ENCODE results near the gene FMNL2. TPM values are rescaled to one million over a fixed set of nuclear protein-coding genes. Genes with fewer than 3 reads are reported as not detected.

Gene FMNL2
- total RNA-seq, 1 experiment from 2014 or later: 38.2 TPM

- H3K27ac Mint-ChIP-seq (ENCODE audit: unreplicated experiment): no peak overlapping the region
- no TSS peak for BruUV-seq (replicated peaks)
- no peak for DNase-seq
- Histone ChIP-seq H3K9me3 (no peaks in the 10 kb centered on the region), H3K27me3 (replicated peaks; ENCODE audit: control insufficient read depth, insufficient read depth, low read length) (no peaks in the 10 kb centered on the region), H3K4me3 (ENCODE audit: low read depth, low read length) (no peak overlapping the region), H3K4me1 (no peaks in the 10 kb centered on the region), H3K36me3 (ENCODE audit: control insufficient read depth, insufficient read depth, low read length) (no peaks in the 10 kb centered on the region)
- H3K4me3 Mint-ChIP-seq (ENCODE audit: unreplicated experiment): no peak overlapping the region
- POLR2A ChIA-PET: no interaction called here
- intact Hi-C loops (cut with micrococcal nuclease; ENCODE audit: unreplicated experiment): no loop called here
- peaks cover 3% of the 10 kb centered on the region for H3K4me1 Mint-ChIP-seq (ENCODE audit: low read depth, unreplicated experiment)
- CTCF ChIA-PET: interaction anchor here (0.7 kb wide), 1 partner anchor 437 kb away, joined by 3 read pairs; no protein-coding TSS in a partner anchor
- no peaks in the 10 kb centered on the region for H3K27me3 Mint-ChIP-seq (ENCODE audit: insufficient read depth, unreplicated experiment)
- H3K36me3 Mint-ChIP-seq (ENCODE audit: insufficient read depth, unreplicated experiment): peaks cover 6% of the 10 kb centered on the region
- peaks cover 10% of the 10 kb centered on the region for H3K9me3 Mint-ChIP-seq (ENCODE audit: unreplicated experiment)
- no peak for TF ChIP-seq CTCF (IDR thresholded peaks at IDR 0.05; ENCODE audit: insufficient read depth in 1 of 2, low read depth in 1 of 2, low read length in 1 of 2, severe bottlenecking in 1 of 2, unreplicated experiment in 1 of 2)
Observed at GRCh38 chr2:152534460-152535135, 199.6 kb downstream of the FMNL2 start.

- H3K27me3 ChIP-seq (replicated peaks; ENCODE audit: control insufficient read depth, insufficient read depth, low read length): no peaks in the 10 kb centered on the region
- BruUV-seq (replicated peaks): no TSS peak
- DNase-seq: no peak
- H3K36me3 ChIP-seq (ENCODE audit: control insufficient read depth, insufficient read depth, low read length): no peaks in the 10 kb centered on the region
- TF ChIP-seq CTCF (IDR thresholded peaks at IDR 0.05; ENCODE audit: insufficient read depth in 1 of 2, low read depth in 1 of 2, low read length in 1 of 2, severe bottlenecking in 1 of 2, unreplicated experiment in 1 of 2): no peak
- intact Hi-C loops (cut with micrococcal nuclease; ENCODE audit: unreplicated experiment): no loop called here
- no peak overlapping the region for H3K4me3 ChIP-seq (ENCODE audit: low read depth, low read length)
- peaks cover 6% of the 10 kb centered on the region for H3K4me1 ChIP-seq
- Mint-ChIP-seq H3K27me3 (ENCODE audit: insufficient read depth, unreplicated experiment) (no peaks in the 10 kb centered on the region), H3K36me3 (ENCODE audit: insufficient read depth, unreplicated experiment) (peaks cover 6% of the 10 kb centered on the region), H3K4me1 (ENCODE audit: low read depth, unreplicated experiment) (peaks cover 8% of the 10 kb centered on the region), H3K27ac (ENCODE audit: unreplicated experiment) (no peak overlapping the region), H3K9me3 (ENCODE audit: unreplicated experiment) (peaks cover 10% of the 10 kb centered on the region), H3K4me3 (ENCODE audit: unreplicated experiment) (no peak overlapping the region)
- H3K9me3 ChIP-seq: no peaks in the 10 kb centered on the region
- POLR2A ChIA-PET: no interaction called here
- CTCF ChIA-PET: no interaction called here
Observed at GRCh38 chr2:152537081-152537651, 202.2 kb downstream of the FMNL2 start.

GRCh38 chr2:152539424-152539823 lies 204.4 kb downstream of the FMNL2 start:
- ChIA-PET CTCF (no interaction called here), POLR2A (no interaction called here)
- Histone ChIP-seq H3K4me3 (ENCODE audit: low read depth, low read length) (no peak overlapping the region), H3K36me3 (ENCODE audit: control insufficient read depth, insufficient read depth, low read length) (no peaks in the 10 kb centered on the region), H3K9me3 (no peaks in the 10 kb centered on the region), H3K27me3 (replicated peaks; ENCODE audit: control insufficient read depth, insufficient read depth, low read length) (no peaks in the 10 kb centered on the region), H3K4me1 (peaks cover 13% of the 10 kb centered on the region)
- Mint-ChIP-seq H3K4me1 (ENCODE audit: low read depth, unreplicated experiment) (peaks cover 9% of the 10 kb centered on the region), H3K27me3 (ENCODE audit: insufficient read depth, unreplicated experiment) (no peaks in the 10 kb centered on the region), H3K27ac (ENCODE audit: unreplicated experiment) (no peak overlapping the region), H3K9me3 (ENCODE audit: unreplicated experiment) (peaks cover 10% of the 10 kb centered on the region), H3K36me3 (ENCODE audit: insufficient read depth, unreplicated experiment) (peaks cover 8% of the 10 kb centered on the region), H3K4me3 (ENCODE audit: unreplicated experiment) (no peak overlapping the region)
- DNase-seq: no peak
- BruUV-seq (replicated peaks): no TSS peak
- intact Hi-C loops (cut with micrococcal nuclease; ENCODE audit: unreplicated experiment): no loop called here
- TF ChIP-seq CTCF (IDR thresholded peaks at IDR 0.05; ENCODE audit: insufficient read depth in 1 of 2, low read depth in 1 of 2, low read length in 1 of 2, severe bottlenecking in 1 of 2, unreplicated experiment in 1 of 2): no peak
